ENCODE measurements around the gene PXK.

PXK gene

DNA sequence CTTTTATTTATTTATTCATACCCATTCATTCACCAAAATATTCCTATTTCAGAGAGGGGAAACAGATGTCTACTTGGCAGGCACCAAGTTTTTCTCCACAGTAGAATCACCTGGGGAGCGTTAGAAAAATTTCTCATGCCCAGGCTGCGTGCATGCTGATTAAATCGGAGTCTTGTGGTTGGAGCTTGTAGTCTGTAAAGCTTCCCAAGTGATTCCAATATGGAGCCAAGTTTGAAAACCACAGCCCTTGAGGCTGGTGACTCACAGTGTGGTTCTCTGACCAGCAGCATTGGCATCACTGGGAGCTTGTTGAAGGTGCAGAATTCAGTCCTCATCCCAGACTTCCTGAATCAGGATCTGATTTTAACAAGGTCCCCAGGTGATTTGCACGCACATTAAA, 51.2 kb downstream of the PXK start:
- no peak for DNase-seq (ENCODE audit: low read depth)

DNA sequence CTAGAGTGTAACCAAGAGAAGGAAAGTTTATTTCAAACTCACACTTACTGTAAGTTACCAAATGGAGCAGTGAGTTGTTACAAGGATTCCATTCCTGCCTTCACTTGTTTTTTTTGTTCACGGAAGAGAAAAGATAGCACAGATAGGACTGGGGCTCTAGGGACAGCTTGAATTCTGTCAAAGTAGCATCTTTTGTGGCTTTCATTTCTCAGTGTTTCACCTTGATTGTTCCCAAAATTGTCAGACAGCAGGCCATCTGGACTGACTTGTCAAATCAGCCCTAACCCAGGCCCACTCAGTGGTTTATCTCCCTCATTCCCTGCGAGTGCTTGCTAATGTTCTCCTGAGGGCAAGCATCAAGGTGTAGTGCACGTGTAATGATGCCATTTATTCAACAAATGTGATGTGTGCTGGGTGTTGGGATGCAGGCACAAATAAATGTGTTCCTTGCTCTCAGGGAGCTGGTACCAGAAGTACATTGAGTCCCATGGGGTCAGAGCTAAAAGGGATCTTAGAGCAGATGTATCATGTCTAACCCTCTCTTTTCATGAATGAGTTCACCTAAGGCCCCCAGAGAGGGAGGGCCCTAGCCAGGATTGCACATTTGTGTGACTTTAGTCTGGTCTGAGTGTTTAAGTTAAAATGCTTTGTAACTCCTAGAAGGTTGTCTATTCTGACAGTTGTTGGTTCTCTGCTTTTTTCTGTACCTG, 51.8 kb downstream of the PXK start:
- DNase-seq (ENCODE audit: low read depth): no peak

DNA sequence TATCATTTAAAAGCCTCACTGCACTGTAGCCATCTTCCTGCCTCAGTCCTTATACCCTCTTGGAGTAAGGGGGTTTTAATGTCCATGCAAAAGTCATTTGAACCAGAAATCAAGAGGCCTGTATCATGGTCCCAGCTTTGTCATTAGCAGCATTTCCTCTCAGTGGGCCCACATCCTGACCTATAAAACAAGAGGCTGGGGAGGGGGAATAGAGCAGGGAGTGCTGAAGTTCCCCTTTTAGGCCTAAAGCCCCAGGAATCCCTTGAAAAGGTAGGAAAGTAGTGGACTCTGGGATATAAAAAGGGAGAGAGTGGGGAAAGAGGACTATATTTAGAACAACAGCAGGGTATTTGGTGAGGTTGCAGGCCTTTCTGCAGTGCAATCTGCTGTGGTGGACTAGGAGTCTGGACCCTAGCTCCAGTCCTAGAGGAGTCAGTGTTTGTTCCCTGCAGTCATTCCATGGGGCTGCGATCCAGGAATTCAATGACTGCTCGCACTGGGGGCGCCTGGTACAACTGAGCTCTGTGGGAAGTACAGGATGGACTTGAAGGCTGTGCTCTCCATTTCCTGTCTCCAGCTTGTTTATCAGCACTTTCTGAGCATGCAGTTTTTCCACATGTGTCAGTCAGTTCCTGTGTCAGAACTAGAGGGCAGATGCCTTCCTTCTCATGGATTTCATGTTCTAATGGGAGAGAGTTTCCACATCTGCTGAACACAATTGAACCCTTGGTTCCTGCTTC, 54.1 kb downstream of the PXK start:
- no peak for DNase-seq (ENCODE audit: low read depth)

DNA sequence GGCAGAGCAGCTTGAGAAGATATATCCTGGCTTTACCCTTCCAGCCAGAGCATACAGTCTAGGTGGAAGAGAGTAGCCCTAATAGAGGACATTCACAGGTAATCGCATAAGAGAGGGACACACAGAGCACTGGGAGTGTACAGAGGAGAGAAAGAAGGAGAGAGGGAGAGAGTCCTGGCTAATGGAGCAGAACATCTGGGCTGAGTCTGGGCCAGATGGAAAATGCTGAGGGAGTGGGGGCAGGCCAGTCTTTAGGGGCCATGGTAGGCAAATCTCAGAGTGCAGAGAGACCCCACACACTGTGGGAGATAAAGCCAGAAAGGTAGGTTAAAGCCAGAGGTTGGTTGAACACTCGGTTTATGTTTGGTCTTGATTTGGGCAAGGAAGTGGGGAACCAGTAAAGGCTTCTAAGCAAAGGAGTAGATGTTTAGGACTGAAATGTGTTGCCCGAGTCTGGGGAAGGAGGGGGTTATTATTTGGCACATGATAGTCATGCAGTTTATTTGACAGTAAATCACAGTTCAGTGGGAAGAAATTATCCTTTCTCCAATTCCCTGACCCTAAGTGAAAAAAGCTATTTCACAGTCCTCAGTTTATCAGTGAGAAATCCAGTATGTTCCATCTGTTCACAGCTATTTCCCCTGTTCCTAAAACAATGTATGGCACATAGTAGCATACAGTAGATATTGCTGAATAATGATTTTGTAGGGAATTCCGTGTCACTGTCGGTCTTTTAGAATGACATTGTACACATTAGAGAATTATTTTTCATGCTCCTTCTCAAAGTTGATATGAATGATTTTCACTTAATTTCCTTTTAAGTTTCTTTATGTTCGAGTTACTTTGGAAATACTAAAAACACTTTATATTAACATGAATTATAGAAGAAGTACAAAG, 55.2 kb downstream of the PXK start:
- DNase-seq (ENCODE audit: low read depth): no peak

DNA sequence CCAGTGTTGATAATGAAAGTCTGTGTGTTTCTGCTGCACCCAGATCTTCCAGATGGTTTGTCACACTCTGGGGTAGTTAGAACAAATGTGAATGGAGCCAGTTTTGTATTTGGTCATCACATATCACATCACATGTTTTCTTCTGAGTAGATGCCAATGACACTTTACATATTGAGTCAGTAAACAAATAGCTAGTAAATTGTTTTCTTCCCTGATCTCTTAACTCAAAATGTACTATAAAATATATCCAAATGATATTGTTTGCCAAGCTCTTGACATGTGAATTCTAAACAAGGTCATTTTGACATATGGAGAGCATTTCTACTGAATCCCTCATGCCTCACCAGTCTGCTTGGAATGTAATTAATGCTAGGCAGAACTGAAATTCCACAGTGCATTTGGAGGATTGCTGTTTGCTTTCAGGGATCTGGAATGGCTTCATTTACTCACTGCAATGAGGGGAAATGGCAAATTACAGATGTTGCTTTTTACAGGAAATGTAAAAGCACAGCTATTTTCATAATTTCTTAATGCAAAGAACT, 55.9 kb downstream of the PXK start:
- DNase-seq (ENCODE audit: low read depth): no peak

DNA sequence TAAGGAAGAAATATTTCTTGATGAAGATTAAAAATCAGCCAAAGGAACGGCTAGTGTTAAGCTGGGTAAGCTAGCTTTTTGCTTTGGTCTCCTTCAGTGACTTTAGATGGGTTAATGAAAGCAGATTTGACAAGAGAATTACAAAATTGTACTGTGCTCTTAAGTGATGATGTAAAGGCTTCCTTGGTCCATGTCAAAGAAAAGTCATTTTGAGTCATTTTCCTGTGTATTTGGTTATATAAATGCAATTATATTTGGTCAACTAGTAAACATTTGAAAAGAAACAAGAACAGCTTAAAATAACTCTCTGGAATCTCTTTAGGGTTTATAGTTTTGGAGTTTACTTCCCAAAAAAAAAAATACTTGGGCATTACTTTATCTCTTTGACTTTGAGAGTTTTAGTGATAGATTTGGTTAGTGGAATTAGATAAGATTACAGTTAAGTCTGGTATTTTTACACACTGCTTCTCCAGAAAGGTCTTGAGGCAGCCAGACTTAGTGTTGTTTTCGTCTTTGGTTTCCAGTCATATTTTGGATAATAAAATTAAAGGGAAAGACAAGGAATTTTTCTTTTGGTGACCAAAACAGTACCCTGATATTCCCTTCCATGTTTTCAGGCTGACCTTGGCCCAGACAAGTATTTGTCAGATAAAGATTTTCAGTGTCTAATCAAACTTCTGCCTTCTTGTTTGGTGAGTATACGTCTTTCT, 58.6 kb downstream of the PXK start:
- no peak for DNase-seq (ENCODE audit: low read depth)

DNA sequence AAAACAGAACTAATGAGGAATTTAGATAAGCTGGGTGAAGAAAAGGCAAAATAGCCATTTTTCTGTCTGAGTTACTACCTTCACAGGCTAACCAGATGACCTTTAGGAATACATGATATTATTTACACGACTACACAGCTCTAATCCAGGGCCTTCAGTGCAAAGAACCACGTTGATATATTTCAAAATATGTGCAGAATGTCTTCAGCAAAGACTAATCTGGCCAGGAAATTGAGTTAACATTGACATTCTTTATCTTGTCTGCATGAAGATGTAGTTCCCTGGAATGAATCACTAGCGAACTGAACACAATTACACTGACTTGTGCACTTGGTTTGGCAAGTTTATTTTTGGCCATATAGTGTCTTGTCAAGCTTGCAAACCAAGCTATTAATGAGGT, 59.5 kb downstream of the PXK start:
- DNase-seq (ENCODE audit: low read depth): no peak

DNA sequence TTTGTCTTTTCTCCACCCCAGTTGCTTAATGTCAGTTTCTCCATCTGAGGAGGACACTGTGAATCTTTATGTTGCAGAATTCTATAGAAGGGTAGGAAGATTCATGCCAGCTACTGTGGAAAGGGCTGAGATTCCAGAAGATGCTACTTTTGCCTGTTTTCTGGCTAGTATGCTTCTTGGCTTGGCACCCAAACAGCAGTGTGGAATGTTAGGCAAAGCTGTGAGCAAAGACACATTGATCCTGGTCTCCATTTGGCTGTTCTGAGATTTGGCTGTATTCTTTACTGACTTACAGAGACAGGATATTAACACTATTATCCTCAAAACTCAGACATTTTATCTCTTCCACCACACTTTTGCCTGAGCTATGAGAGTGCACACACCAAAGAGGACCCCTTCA, 61.6 kb downstream of the PXK start:
- no peak for DNase-seq (ENCODE audit: low read depth)

DNA sequence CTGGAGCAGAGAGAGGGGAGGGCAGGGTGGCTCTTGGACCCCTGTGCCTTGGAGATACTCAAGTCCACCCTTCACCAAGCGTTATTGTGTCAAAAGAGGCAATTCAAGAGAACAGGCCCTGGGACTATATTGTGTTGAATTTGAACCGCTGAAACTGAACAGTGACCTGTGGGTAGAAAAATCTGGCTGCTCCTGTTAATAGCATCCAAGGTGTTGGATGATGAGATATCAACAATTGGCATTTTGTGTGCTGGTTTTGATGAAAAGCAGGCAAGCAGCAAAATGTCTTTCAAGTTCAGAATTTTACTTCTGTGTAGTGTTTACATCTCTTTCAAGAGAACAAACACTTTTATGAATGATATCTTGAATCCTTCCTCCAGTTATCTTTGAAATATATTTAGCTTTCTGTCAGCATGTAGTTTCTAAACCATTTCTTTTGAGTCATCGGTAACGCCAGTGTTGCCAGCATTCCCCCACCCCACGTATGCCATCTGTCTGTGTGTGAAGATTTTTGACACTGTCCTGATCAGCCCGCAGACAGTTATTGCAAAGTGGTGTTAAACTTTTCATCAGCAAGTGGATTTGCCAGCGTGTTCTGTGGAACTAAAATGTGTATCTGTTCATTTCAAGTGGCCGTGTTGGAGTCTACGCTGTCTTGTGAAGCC, 66.1 kb downstream of the PXK start:
- DNase-seq (ENCODE audit: low read depth): no peak

DNA sequence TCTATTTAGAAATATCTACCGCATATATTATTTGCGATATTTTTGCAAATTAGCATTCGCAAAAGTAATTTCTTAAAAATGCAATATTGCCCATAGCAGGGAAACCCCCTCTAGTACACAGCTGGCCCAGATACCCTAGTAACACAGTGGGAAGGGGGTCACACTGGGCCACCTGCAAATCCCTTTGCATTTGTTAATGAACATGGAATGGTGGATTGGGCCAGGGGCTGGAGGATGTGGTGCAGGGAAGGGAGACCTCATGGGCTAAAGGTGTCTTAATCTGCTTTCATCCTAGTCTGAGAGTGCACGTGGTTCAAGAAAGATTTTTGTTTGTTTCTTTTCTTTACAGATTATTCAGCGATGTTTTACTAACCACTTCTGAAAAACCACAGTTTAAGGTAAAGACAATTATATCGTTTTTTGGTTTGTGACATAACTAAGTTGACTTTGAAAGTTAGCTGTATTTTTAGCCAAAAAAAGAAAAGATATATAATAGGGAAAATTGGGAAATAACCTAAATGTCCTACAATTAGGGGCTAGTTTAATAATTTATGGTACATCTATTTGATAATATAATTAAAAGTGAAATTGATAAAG, 70.9 kb downstream of the PXK start:
- no peak for DNase-seq (ENCODE audit: low read depth)

DNA sequence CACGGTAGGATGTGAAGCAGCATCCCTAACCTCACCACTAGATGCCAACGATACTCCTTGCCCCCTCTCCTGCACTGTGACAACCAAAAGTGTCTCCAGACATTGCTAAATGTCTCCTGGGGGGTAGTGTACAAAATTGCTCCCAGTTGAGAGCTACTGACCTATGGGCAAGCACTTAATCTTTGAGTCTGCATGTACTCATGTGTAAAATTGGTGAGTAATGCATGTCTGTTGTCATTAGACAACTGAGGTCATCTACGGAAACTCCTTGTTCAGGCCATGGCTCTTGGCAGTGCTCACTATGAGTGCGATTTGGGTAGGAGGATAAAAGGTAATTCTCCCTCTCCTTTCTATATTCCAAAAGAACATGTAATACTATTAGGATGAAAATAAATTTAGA, 71.7 kb downstream of the PXK start:
- no peak for DNase-seq (ENCODE audit: low read depth)

DNA sequence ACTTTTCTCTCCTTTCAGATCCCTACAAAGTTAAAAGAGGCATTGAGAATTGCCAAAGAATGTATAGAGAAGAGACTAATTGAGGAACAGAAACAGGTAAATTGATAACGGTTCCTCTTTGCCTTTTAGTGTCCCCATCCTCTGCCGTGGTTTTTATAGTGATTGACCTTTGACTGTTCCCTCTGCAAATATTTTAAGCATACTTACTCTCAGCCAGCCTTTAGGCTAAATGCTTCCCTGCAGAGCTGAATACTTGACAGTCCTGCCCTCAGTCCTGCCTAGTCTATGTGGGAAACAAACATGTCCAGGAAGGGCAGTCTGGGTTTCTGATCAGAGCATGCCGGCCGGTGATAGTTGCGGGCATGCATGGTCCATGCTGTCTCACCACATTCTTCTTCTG, 76.2 kb downstream of the PXK start:
- DNase-seq (ENCODE audit: low read depth): no peak

DNA sequence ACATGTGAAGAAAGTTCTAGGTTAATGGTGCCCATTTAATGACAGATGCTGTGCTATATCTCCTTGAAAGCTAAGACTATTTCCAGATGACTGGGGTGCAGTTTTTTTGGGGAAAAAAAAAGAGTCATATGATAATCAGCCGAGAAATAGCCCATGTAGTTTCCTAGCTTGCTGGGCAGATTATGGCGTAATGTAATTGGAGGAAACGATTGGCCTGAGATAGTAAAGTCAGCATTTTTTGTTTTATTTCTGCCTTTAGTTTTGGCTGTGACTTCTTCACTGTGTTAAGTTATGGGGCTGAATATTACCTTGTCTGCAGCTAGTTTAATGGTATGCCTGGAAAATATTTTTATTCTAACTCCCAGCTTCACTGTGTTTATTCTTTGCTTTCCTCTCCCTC, 77.0 kb downstream of the PXK start:
- no peak for DNase-seq (ENCODE audit: low read depth)

DNA sequence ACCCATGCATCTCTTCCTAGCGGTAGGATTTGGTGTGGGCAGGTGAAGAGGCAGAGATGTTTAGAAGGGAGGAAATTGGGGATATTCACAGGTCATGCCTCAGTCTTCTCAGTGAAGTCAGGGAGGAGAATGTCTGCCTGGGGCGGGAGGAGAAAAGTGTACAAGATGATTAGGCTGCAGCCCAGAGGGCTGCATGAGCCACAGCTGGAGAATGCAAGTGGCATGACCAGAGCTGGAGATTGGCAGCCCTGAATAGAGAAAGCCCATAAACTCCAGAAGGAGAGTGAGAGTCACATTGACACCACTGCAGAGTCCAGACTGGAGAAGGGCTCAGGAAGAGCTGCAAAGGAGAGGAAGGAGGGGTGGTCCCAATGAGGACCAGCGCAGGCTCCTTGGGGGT, 78.3 kb downstream of the PXK start:
- no peak for DNase-seq (ENCODE audit: low read depth)

DNA sequence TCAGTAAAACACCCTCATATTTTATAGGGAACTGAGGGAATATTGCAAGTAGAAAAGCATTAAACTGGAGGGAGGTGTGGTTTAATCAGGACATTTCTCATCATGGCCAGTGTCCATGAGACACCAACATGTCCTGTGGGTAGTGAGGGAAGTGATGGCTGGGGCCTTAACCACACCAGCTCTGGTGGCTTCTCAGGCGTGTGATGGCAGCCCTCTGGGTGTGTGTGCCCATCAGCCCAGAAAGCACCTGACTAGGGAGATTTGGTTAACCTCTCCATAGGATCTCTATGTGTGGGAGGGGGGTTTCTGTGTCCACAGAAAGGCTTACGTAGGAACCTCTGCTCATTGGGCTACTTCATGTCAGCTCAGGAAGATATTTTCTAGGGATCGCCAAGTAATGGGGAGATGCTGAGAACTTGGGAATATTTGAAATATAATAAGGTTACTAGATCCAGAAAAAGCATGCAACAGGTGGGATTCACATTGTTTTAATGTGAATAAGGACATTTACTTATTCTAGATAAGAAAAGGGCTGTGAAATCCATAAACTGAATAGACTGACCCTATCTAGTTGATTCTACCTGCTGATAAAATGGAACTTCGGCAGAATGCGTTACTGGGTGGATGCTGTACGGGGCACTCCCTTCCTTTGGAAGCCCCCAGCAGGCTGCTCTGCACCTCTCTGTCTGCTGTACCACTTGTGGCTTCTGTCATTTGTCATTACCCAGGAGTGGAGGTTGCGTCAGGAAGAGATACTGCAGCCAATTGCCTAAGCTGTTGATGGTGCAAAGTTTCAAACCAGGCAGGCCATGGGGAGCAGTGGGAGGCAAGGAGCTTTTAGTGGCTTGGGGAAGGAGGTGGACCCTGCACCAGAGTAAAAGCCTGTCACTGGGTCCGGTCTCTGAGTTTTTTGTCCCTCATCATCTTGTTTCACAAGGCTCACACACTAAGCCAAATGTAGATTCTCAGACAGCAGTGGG, 79.4 kb downstream of the PXK start:
- no peak for DNase-seq (ENCODE audit: low read depth)

DNA sequence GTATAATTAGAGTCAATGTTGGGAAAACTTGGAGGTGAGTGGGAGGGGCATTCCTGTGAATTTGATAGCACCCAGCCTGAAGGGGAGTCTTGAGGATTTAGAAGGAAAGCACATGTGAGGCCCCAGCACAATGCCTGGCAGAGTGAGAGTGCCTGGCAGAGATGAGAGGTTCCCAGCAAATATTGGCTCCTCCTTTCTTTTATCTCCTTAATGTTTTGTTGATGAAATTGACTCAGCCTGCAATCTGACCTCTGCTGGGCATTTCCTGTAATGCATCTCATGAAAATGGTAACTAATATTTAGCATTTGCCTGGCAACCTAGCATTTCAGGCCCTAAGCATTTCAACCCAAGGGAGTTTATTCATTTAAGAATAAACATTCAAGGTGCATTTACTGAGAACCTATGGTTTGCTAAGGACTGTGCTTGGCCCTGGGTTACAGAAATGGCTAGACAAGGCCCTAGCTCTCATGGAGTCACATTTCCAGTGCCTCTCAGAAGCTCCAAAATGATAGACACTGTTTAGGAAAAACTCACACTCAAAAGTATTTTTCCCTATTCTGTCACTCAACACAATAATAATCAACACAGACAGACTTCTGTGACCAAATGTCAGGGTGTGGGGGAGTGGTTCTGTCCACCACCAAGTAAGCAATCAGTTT, 82.0 kb downstream of the PXK start:
- DNase-seq (ENCODE audit: low read depth): no peak

DNA sequence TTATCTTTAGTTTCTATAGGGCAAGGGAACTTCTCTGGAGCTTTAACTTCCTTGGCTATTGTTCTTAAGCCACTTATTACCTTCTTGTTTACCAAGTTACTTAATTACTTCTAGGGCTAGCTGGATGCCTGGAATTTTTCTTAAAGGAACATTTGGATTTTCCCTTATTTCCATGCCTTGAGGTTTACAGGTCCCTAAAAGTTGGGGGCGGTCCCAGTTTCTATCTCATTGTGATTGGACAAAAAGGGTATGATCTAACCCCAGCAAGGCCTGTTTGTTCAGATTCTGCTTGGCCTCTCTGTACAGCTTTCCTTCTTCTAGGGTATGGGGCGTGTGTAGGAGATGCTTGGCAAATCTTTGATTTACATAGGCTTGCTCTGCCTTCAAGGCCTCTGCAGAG, 83.5 kb downstream of the PXK start:
- DNase-seq (ENCODE audit: low read depth): no peak

DNA sequence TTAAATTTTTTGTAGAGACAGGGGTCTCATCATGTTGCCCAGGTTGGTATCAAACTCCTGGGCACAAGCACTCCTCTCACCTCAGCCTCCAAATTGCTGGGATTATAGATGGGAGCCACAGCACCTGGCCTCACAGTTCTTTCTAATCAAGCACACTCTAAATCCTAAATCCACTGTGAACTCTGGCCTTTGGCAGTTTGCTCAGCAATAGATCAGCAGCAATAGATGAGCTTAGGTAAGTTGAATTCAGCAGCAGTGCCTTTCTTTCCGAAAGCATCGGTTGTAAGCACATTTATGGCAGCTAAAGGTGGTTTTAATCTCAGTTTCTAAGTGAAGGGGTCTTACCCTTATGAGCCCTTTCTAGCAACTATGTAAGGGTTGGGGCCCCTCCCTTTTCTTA, 84.4 kb downstream of the PXK start:
- no peak for DNase-seq (ENCODE audit: low read depth)

DNA sequence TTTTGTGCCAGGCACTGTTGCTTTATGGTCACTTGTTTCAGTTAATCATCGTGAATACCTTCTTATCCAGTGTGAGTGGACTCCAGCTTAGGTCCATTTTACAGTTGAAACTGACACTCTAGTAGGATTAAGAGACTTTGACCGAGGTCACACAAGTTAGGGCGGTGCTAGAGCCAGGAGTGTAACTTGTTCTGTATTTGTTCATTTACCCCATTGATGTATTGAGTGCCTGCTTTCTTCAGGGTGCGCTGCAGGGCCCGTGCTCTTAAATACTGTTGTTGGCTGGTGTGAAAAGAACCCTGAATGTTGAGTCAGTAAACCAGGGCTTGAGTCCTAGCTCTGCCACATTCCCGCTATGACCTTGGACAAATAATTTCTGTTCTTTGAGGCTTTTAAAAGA, 85.5 kb downstream of the PXK start:
- DNase-seq (ENCODE audit: low read depth): no peak
